HEK293 (cell line): ENCODE data around the gene SARS1.

Experiments used
- CTCF ChIA-PET: fragments of 350-600 bp; formaldehyde crosslinking; extraction: SDS; loops from one replicate; lab custom pipeline; 2021; ENCODE audit warnings: antibody characterized with exemption; lab: Yijun Ruan, JAX
- POLR2A ChIA-PET: fragments of 300-600 bp; formaldehyde crosslinking; extraction: SDS; loops from one replicate; lab custom pipeline; 2020; ENCODE audit warnings: antibody characterized with exemption, inconsistent platforms; lab: Yijun Ruan, JAX
- H3K27ac ChIP-seq: fragments of 200-500 bp; sonication (Bioruptor generic); 2 replicates; pipeline ENCODE4 v1.5.1; 2014; ENCODE audit warnings: low read depth, low read length, control low read depth, inconsistent platforms; ENCODE audit errors: extremely low read depth
- H3K36me3 ChIP-seq, 2 experiments: fragments of 200-500 bp in 1 of 2; sonication (Bioruptor generic) in 1 of 2; 1 replicate in 1 of 2; 2 replicates in 1 of 2; pipeline ENCODE4 v1.5.1; 2014 to 2017; ENCODE audit warnings: inconsistent platforms in 2 of 2, low read length in 2 of 2; ENCODE audit not compliant: control insufficient read depth in 2 of 2, insufficient read depth in 1 of 2
- H3K4me1 ChIP-seq: fragments of 200-500 bp; sonication (Bioruptor generic); 2 replicates; pipeline ENCODE4 v1.5.1; 2014; ENCODE audit warnings: mild to moderate bottlenecking, low read length, inconsistent platforms; ENCODE audit not compliant: control insufficient read depth, insufficient read depth
- H3K4me3 ChIP-seq: 2 replicates; pipeline ENCODE4 v1.5.1; 2011; ENCODE audit warnings: low read depth, mild to moderate bottlenecking, control low read depth, low read length, moderate library complexity
- H3K9me3 ChIP-seq: fragments of 200-500 bp; sonication (Bioruptor generic); 2 replicates; pipeline ENCODE4 v1.5.1; 2014; ENCODE audit warnings: low read depth, low read length, inconsistent platforms; ENCODE audit not compliant: control insufficient read depth, insufficient read depth
- BCL6B ChIP-seq: fragments of 450-650 bp; formaldehyde crosslinking; IDR thresholded peaks from 2 replicates; pipeline ENCODE4 v1.5.1; 2017; ENCODE audit warnings: missing biosample characterization, missing genetic modification characterization
- HOXD13 ChIP-seq: sonication (generic); formaldehyde crosslinking; IDR thresholded peaks from 2 replicates; pipeline ENCODE4 v1.8.0; 2022; ENCODE audit warnings: missing genetic modification reagents, borderline replicate concordance
- MEIS1 ChIP-seq: sonication (generic); formaldehyde crosslinking; IDR thresholded peaks from 2 replicates; pipeline ENCODE4 v1.8.1; 2022; ENCODE audit warnings: missing genetic modification reagents, mild to moderate bottlenecking, borderline replicate concordance
- PATZ1 ChIP-seq: fragments of 450-650 bp; formaldehyde crosslinking; IDR thresholded peaks from 2 replicates; pipeline ENCODE4 v1.5.1; 2016; ENCODE audit warnings: missing biosample characterization, missing genetic modification characterization
- SALL2 ChIP-seq: fragments of 450-650 bp; formaldehyde crosslinking; IDR thresholded peaks from 2 replicates; pipeline ENCODE4 v1.5.0; 2017; ENCODE audit warnings: missing biosample characterization, mild to moderate bottlenecking, missing genetic modification characterization, borderline replicate concordance
- SCRT1 ChIP-seq: fragments of 450-650 bp; formaldehyde crosslinking; IDR thresholded peaks from 2 replicates; pipeline ENCODE4 v1.5.1; 2016; ENCODE audit warnings: missing biosample characterization, missing genetic modification characterization, borderline replicate concordance
- SP2 ChIP-seq: fragments of 450-650 bp; formaldehyde crosslinking; IDR thresholded peaks from 2 replicates; pipeline ENCODE4 v1.5.1; 2016; ENCODE audit warnings: missing biosample characterization, missing genetic modification characterization
- SP3 ChIP-seq: fragments of 450-650 bp; formaldehyde crosslinking; IDR thresholded peaks from 2 replicates; pipeline ENCODE4 v1.5.1; 2016; ENCODE audit warnings: missing biosample characterization, missing genetic modification characterization
- ZBTB44 ChIP-seq: fragments of 450-650 bp; IDR thresholded peaks from 2 replicates; pipeline ENCODE4 v1.5.1; 2018; ENCODE audit warnings: missing biosample characterization, mild to moderate bottlenecking, missing genetic modification characterization
- ZFP69B ChIP-seq: fragments of 450-650 bp; formaldehyde crosslinking; IDR thresholded peaks from 2 replicates; pipeline ENCODE4 v1.5.1; 2016; ENCODE audit warnings: missing biosample characterization, missing genetic modification characterization
- ZNF18 ChIP-seq: fragments of 450-650 bp; formaldehyde crosslinking; IDR thresholded peaks from 2 replicates; pipeline ENCODE4 v1.5.1; 2016; ENCODE audit warnings: missing biosample characterization, missing genetic modification characterization
- ZNF221 ChIP-seq: fragments of 450-650 bp; formaldehyde crosslinking; IDR thresholded peaks from 2 replicates; pipeline ENCODE4 v1.5.1; 2017; ENCODE audit warnings: missing biosample characterization, missing genetic modification characterization, borderline replicate concordance
- ZNF311 ChIP-seq: fragments of 450-650 bp; formaldehyde crosslinking; IDR thresholded peaks from 2 replicates; pipeline ENCODE4 v1.5.1; 2017; ENCODE audit warnings: missing biosample characterization, missing genetic modification characterization, borderline replicate concordance
- ZNF350 ChIP-seq: fragments of 450-650 bp; formaldehyde crosslinking; IDR thresholded peaks from 2 replicates; pipeline ENCODE4 v1.5.0; 2017; ENCODE audit warnings: missing biosample characterization, mild to moderate bottlenecking, missing genetic modification characterization
- ZNF362 ChIP-seq: fragments of 450-650 bp; formaldehyde crosslinking; IDR thresholded peaks from 2 replicates; pipeline ENCODE4 v1.5.1; 2016; ENCODE audit warnings: missing biosample characterization, missing genetic modification characterization
- ZNF510 ChIP-seq: fragments of 450-650 bp; formaldehyde crosslinking; IDR thresholded peaks from 2 replicates; pipeline ENCODE4 v1.5.1; 2018; ENCODE audit warnings: mild to moderate bottlenecking, missing genetic modification characterization, missing biosample characterization; ENCODE audit not compliant: insufficient replicate concordance
- ZNF544 ChIP-seq: fragments of 450-650 bp; formaldehyde crosslinking; IDR thresholded peaks from 2 replicates; pipeline ENCODE4 v1.5.0; 2017; ENCODE audit warnings: missing biosample characterization, missing genetic modification characterization
- ZNF658 ChIP-seq: fragments of 450-650 bp; formaldehyde crosslinking; IDR thresholded peaks from 2 replicates; pipeline ENCODE4; 2016; ENCODE audit warnings: missing biosample characterization, missing genetic modification characterization
- ZNF677 ChIP-seq: fragments of 450-650 bp; IDR thresholded peaks from 2 replicates; pipeline ENCODE4 v1.5.0; 2018; ENCODE audit warnings: missing biosample characterization, mild to moderate bottlenecking, missing genetic modification characterization, moderate library complexity
- ZNF747 ChIP-seq: fragments of 450-650 bp; formaldehyde crosslinking; IDR thresholded peaks from 2 replicates; pipeline ENCODE4 v1.5.1; 2016; ENCODE audit warnings: missing biosample characterization, missing genetic modification characterization
- ZSCAN16 ChIP-seq: fragments of 450-650 bp; formaldehyde crosslinking; IDR thresholded peaks from 2 replicates; pipeline ENCODE4 v1.5.1; 2016; ENCODE audit warnings: missing biosample characterization, missing genetic modification characterization
- TF ChIP-seq, protein P1 (sequence below): fragments of 450-650 bp; formaldehyde crosslinking; IDR thresholded peaks from 2 replicates; pipeline ENCODE4 v1.5.1; 2016; ENCODE audit warnings: missing biosample characterization, missing genetic modification characterization
- TF ChIP-seq, protein P2 (sequence below): fragments of 450-650 bp; formaldehyde crosslinking; IDR thresholded peaks from 2 replicates; pipeline ENCODE4 v1.5.1; 2016; ENCODE audit warnings: missing biosample characterization, missing genetic modification characterization

The SARS1 gene

DNA sequence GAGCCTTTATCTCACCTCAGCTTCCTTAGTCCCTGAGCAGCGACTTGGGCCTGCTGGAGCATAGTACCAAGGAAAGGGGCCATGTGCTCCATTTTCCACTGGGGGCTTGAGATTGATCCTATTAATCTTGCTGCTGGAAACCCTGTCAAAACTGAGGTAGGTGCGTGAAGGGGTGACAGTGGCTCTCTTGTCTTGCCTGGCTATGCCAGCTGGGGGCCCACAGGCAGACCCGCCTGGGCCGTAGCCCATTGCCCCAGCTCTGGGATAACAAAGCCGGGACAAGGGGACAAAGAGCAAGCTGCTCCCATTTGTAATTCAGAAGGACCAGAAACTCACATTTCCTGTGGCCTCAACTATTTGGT lies 25.3 kb downstream of the SARS1 start (continued):
- no peak for TF ChIP-seq ZNF18 (tag by site-specific recombination)
- TF ChIP-seq SCRT1 = no peak
- no peak for TF ChIP-seq ZNF747 (tag by site-specific recombination)
- TF ChIP-seq ZNF221 (tag by site-specific recombination) = no peak
- TF ChIP-seq, protein P1, sequence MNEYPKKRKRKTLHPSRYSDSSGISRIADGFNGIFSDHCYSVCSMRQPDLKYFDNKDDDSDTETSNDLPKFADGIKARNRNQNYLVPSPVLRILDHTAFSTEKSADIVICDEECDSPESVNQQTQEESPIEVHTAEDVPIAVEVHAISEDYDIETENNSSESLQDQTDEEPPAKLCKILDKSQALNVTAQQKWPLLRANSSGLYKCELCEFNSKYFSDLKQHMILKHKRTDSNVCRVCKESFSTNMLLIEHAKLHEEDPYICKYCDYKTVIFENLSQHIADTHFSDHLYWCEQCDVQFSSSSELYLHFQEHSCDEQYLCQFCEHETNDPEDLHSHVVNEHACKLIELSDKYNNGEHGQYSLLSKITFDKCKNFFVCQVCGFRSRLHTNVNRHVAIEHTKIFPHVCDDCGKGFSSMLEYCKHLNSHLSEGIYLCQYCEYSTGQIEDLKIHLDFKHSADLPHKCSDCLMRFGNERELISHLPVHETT = no peak
- TF ChIP-seq ZNF544 (tag by site-specific recombination) = no peak
- no peak for TF ChIP-seq ZFP69B (tag by site-specific recombination)
- no peak for TF ChIP-seq ZNF658 (tag by site-specific recombination)

DNA sequence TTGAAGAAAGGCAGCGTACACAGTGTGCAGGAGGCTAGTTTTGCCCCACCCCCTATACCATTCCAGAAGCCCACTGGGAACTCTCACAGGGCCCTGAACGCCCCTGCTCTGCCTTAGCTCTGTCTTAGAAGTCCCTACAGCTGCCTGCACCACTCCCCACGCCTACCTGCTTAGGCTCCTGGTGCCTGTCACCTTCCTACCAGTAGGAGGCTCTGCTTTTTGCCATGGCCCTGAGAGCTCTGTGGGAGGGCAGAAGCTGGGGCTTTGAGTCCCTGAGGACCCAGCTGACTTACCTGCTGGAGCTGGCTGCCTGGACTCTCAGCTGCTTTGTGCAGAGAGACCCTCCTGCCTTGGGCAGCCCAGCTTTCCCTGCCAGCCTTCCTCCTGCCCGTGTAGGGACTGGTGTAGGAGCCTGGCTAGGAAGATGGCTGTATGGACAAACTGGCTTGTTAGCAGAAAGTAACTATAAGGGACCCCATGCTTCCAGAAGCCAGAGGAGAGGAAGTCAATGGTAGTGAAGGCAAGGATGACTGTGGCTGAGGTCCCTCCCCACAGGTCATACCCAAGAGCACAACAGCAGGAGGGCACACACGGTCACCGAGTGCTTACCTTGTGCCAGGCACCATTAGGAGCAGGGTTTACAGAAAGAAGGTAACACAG lies 25.8 kb downstream of the SARS1 start:
- no peaks in the 10 kb centered on the region for H3K4me1 ChIP-seq
- peaks cover 4 to 56% of the 10 kb centered on the region in 2 experiments; a peak in 2 of 3 replicates for H3K36me3 ChIP-seq
- no peaks in the 10 kb centered on the region for H3K9me3 ChIP-seq
- H3K4me3 ChIP-seq = no peak overlapping the region
- H3K27ac ChIP-seq = 0 out of 2 replicates have a peak overlapping the region, but pooled peaks have one; percentile 1
- ChIA-PET CTCF (interaction anchor here (0.6 to 2.9 kb wide), 21 partner anchors 9 to 760 kb away, joined by 3 to 30 read pairs (median 4); partner anchors contain the start of genes CELSR2, SARS1 and SORT1), POLR2A (interaction anchor here (0.5 to 3.3 kb wide), 6 partner anchors 10 to 297 kb away, joined by 3 to 15 read pairs (median 4); partner anchors contain the start of genes CELSR2, PSRC1 and SORT1)
- no peak for TF ChIP-seq PATZ1 (tag by site-specific recombination)
- TF ChIP-seq, protein P2, sequence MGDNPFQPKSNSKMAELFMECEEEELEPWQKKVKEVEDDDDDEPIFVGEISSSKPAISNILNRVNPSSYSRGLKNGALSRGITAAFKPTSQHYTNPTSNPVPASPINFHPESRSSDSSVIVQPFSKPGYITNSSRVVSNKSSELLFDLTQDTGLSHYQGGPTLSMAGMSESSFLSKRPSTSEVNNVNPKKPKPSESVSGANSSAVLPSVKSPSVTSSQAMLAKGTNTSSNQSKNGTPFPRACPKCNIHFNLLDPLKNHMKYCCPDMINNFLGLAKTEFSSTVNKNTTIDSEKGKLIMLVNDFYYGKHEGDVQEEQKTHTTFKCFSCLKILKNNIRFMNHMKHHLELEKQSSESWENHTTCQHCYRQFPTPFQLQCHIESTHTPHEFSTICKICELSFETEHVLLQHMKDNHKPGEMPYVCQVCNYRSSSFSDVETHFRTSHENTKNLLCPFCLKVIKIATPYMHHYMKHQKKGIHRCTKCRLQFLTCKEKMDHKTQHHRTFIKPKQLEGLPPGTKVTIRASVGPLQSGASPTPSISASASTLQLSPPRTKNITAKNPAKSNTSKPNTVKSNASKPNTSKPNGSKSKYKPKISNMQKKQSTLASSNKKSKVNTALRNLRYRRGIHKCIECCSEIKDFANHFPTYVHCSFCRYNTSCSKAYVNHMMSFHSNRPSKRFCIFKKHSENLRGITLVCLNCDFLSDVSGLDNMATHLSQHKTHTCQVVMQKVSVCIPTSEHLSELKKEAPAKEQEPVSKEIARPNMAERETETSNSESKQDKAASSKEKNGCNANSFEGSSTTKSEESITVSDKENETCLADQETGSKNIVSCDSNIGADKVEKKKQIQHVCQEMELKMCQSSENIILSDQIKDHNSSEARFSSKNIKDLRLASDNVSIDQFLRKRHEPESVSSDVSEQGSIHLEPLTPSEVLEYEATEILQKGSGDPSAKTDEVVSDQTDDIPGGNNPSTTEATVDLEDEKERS (tag by site-specific recombination) = no peak
- TF ChIP-seq ZNF510 (tag by site-specific recombination) = no peak
- TF ChIP-seq SP3 (tag by site-specific recombination) = no peak
- TF ChIP-seq ZNF362 = no peak
- TF ChIP-seq ZBTB44 (tag by site-specific recombination) = no peak
- no peak for TF ChIP-seq HOXD13 (CRISPR knock-in tag)
- no peak for TF ChIP-seq ZNF677
- TF ChIP-seq MEIS1 (CRISPR knock-in tag) = no peak
- TF ChIP-seq SCRT1 = no peak
- TF ChIP-seq ZSCAN16 = no peak
- no peak for TF ChIP-seq SALL2
- no peak for TF ChIP-seq ZNF350 (tag by site-specific recombination)
- no peak for TF ChIP-seq BCL6B (tag by site-specific recombination)
- no peak for TF ChIP-seq SP2 (tag by site-specific recombination)
- no peak for TF ChIP-seq ZNF311 (tag by site-specific recombination)
